Stimulated activated CD8-positive, alpha-beta memory T cell treated with anti-CD3 and anti-CD28 coated beads, Interleukin-7, amount 100 ng/mL, for 24 hours (primary cell): ENCODE data around the gene ZBTB22.

Experiments used
- DNase-seq: peaks from one replicate; pipeline ENCODE4 v3.0.0-alpha.2; 2020; ENCODE audit warnings: low read depth

The ZBTB22 gene

DNA sequence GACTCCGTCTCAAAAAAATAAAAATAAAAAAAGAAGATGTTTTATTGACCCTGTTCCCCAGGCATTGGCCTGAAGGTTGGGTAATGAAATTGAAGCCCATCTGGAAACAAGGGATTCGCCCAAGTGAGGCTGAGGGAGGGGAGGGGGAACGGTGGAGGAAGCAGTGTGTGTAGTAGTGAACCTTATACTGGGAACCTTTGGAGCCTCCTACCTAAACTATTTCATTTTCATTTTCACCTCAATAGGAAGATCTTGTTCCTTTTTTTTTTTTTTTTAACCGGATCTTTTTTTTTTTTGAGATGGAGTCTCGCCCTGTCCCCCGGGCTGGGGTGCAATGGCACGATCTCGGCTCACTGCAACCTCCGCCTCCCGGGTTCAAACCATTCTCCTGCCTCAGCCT lies 13.2 kb upstream of the ZBTB22 start:
- DNase-seq: no peak

DNA sequence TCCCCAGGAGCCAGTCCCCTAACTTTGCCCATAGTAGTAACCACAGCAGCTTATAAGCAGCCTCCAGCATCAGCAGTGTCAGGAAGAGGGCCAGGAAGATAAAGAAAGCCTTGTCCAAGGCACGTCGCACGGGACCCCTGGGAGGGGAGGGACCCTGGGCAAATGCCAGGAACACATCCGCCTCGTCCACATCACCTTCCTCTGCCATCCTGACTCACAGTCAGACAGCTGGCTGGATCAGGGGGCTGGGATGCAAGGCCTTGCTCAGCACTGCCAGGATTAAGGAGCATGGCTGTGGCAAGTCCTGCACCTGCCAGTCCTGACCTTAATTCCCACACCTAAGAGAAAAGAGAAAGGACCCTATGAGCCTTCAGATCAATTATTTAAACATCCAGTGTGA lies 11.5 kb upstream of the ZBTB22 start:
- DNase-seq: no peak

DNA sequence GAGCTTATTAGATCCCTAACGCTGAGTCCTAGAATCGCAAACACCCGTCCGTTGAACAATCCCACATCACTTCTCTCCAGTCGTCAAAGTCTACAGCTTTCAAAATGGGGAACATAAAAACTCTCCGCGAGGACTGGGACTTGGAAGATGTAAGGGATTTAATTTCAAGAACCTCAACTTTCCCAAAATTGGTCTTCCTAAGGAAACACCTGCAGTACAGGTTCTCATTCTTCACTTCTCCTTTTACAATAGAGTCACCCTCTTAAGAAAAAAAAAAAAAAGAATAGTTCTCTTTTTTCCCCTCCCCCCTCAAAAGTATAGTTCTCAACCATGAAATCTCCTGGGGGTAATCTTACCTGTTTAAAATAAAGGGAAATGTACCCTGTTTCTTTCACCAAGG lies 6.6 kb upstream of the ZBTB22 start:
- no peak for DNase-seq

GRCh38 chr6:33323623-33323948 lies 6.0 kb upstream of the ZBTB22 start:
- DNase-seq: no peak

GRCh38 chr6:33321227-33321626 lies 3.7 kb upstream of the ZBTB22 start:
- no peak for DNase-seq

DNA sequence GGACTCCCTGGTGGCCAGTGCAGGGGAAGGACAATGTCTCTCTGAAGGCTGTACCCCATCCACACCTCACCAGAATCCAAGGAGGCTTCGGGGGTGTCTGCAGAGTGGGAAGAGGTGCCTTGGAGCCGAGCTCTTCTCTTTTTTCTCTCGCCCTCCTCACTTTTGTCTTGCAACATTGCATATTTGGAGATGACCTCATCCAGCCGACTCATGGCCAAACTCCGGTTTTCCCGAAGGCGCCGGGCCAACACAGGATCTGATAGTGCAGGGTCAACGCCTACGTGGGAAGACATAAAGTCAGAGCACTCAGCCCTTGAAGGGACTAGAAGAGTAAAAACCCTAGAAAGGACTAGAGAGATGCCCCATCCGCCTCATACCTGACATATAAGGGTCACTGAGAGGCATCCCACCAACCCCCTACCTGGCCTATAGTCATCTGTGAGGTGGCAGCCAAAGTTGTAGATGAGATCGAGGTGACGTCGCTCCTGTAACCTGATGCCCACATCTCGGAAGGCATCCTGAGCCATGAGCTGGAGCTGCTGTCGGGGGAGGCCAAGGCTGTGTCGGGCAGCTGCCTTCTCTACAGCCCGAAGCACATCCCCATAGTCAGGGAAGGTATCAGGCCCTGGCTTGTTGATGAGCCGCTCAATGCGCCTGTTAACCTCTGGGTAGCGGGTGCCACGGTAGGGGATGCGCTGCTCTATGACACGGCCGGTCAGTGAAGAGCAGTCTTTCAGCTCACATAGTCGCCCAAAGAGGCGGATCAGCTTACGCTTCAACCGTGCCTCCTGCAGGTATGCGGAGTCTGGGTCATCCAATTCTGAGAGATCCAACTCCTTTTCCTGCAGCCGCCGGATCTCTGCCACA lies 3.0 kb upstream of the ZBTB22 start:
- DNase-seq: no peak

GRCh38 chr6:33319939-33320314 lies 2.4 kb upstream of the ZBTB22 start:
- DNase-seq: no peak

DNA sequence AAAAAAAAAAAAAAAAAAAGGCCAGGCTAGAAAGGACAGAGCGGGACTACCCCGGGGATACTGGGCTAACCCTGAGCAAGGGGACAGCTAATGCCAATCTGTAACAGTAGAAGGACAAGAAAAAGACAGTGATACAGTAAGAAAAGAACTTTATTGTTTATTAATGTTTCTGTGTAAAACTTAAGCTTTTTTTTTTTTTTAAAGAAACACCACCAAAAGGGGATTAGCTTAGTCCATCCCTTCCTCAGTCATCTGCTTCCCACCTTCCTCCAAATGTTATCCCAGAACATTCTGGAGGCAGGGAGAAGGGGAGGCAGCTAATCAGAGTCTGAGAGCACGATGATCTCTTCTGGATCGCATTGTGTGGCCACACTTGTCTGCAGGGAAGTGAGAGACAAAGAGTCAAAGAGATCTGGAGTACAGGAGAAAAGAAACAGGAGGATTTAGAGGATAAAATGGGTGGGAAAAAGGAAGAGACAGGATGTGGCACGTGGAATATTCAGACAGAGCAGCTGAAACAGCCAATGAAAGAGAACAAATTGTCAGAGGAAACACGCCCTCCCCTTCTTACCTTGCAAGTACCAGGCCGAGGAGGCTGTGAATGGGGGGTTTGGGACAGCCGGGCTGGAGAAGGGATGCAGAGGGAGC lies 1.0 kb upstream of the ZBTB22 start:
- DNase-seq: no peak

- peak; percentile 48 for DNase-seq
Measured at GRCh38 chr6:33317419-33317668, 200 bp downstream of the ZBTB22 start.

GRCh38 chr6:33316603-33317418 lies 733 bp downstream of the ZBTB22 start:
- no peak for DNase-seq

GRCh38 chr6:33315793-33316602 lies 1.5 kb downstream of the ZBTB22 start:
- no peak for DNase-seq

DNA sequence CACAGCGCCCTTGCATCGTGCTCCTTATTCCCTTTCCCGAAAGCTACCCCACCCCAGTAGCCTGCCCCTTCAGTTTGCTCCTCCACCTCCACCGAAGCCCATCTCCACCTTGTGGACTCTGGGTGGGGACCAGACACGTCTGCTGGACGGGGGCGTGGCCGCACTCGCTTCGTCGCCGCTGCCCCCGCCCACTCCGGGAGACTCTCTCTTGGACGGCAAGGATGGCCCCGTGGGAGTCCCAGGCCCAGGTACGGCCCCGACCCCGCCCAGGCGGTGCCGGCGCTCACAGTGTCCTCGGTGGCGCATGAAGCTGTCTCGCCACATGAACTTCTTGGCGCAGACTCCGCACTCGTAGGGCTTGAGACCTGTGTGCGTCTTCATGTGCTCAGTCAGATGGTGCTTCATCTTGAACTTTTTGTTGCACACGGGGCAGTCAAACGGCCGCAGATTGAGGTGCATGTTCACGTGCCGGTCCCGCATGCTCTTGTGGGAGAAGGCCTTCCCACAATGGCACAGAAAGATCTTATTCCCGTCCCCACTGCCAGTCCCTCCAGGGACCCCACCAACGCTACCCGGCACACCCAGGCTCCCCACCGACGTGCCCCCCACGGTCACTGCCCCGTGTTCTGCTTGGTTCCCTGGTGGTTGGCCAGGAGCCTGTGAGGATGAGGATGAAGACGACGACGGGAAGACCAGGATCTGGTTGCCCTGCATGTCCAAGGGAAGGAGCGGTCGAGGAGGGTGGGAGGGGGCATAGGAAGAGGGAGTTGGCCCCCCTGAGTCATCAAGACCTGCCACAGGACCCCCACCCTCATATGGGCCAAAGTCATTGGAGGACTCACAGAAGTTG lies 2.4 kb downstream of the ZBTB22 start:
- no peak for DNase-seq

- DNase-seq: no peak
Measured at GRCh38 chr6:33314515-33314942, 3.0 kb downstream of the ZBTB22 start.

GRCh38 chr6:33313709-33314514 lies 3.6 kb downstream of the ZBTB22 start, which contains the start of gene TAPBP:
Gene TAPBP, minus strand, starts transcription at chr6:33314078. Its CDS starts 37 bp downstream, at chr6:33314041.
- peak; percentile 65 for DNase-seq

GRCh38 chr6:33313105-33313708 lies 4.3 kb downstream of the ZBTB22 start:
- DNase-seq: no peak

DNA sequence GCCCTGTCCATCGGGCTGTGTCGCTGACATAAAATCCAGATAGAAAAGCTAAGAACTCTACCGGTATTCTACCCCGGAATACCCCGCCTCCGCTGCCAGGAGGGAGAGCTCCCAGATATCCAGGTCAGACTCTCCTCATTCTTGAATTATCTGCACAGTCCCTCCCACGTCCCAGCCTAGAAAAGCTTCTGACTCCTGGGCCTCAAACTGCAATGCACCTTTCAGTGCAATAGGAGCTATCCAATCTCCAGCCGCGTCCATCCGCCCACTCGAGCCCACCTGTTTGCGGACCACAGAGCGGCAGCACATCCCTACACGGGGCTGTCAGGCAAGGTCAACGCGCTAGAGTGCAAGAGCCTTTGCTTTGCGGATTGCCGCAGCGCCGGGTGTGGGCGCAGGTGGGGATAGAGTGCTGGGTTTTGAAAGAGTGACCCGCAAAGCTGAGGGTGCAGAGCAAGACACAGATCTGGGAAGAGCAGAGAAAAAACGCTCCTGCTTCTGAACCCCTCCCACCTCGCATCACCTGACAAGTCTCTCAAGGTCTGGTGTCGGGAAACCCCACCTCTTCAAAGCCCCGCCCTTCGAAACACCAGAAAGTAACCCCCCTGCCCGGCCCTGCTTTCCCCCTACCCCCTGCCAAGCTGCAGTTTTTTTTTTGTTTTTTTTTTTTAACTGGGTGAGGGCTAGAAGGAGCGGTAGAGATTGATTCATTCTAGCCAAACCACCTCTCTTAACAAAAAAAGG lies 5.0 kb downstream of the ZBTB22 start:
- DNase-seq: peak; percentile 53

GRCh38 chr6:33306356-33306755 lies 11.2 kb downstream of the ZBTB22 start:
- no peak for DNase-seq

GRCh38 chr6:33305052-33305451 lies 12.5 kb downstream of the ZBTB22 start:
- DNase-seq: no peak

DNA sequence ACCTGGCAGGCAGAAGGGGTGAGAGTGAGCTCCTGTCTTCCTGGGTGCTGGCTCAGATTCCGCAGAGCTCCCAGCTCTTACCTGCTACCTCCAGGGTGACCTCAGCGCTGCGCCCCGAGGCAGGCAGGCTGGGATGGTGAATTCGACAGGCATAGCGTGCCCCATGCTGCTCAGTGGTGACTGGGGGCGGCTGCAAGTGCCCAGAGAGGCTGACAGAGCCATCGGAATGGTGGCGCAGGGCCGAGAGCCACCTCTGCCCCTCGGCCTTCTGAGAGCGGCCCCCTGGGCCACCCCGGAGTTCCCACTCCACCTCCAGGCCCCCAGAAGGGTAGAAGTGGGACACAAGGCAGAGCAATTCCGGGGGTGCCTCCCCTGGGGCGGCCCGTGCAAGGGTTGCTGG lies 13.3 kb downstream of the ZBTB22 start:
- no peak for DNase-seq
